Stimulated activated naive CD4-positive, alpha-beta T cell (primary cell): ENCODE measurements around the gene ZKSCAN7.
"Not testable (repeated sequence)": the region's sequence is repeated elsewhere in the genome, so short reads cannot be mapped to it uniquely, and the experiment has no call there.

ENCODE experiments used
- DNase-seq, 6 experiments: peaks; one replicate each; lab custom pipeline; 2025; lab: John Stamatoyannopoulos, UW

Gene ZKSCAN7

GRCh38 chr3:44554626-44555592, at the start of gene ZKSCAN7:
Gene ZKSCAN7 (plus strand): TSS chr3:44555193. CDS start chr3:44557048, 1,855 bp downstream.
- DNase-seq = peak in 5 of 6 experiments; percentile 9 to 57 (median 23)

GRCh38 chr3:44506556-44506955, 48.4 kb upstream of the ZKSCAN7 start:
- DNase-seq = no peak

GRCh38 chr3:44506961-44507360, 48.0 kb upstream of the ZKSCAN7 start:
- no peak for DNase-seq

- DNase-seq = no peak
These were observed 45.5 kb upstream of the ZKSCAN7 start for GRCh38 chr3:44509393-44509921.

GRCh38 chr3:44510000-44510368, 45.0 kb upstream of the ZKSCAN7 start:
- no peak for DNase-seq

- no peak for DNase-seq
These were observed 43.8 kb upstream of the ZKSCAN7 start for GRCh38 chr3:44511238-44511566.

- DNase-seq = no peak
These were observed 41.5 kb upstream of the ZKSCAN7 start for GRCh38 chr3:44513513-44513912.

- DNase-seq = no peak
These were observed 38.8 kb upstream of the ZKSCAN7 start for GRCh38 chr3:44516230-44516629.

GRCh38 chr3:44518782-44519156, 36.2 kb upstream of the ZKSCAN7 start:
- DNase-seq = no peak

- no peak for DNase-seq
These were observed 33.3 kb upstream of the ZKSCAN7 start for GRCh38 chr3:44521721-44522120.

- no peak for DNase-seq
These were observed 32.5 kb upstream of the ZKSCAN7 start for GRCh38 chr3:44522494-44522933.

- no peak for DNase-seq
These were observed 29.9 kb upstream of the ZKSCAN7 start for GRCh38 chr3:44525060-44525459.

GRCh38 chr3:44529927-44530326, 25.1 kb upstream of the ZKSCAN7 start:
- DNase-seq = no peak

GRCh38 chr3:44530911-44531310, 24.1 kb upstream of the ZKSCAN7 start:
- no peak for DNase-seq

GRCh38 chr3:44534659-44535058, 20.3 kb upstream of the ZKSCAN7 start:
- DNase-seq = not testable (repeated sequence)

GRCh38 chr3:44535364-44535763, 19.6 kb upstream of the ZKSCAN7 start:
- DNase-seq = no peak

GRCh38 chr3:44544811-44545210, 10.2 kb upstream of the ZKSCAN7 start:
- DNase-seq = not testable (repeated sequence)

GRCh38 chr3:44555723-44556122, 730 bp downstream of the ZKSCAN7 start:
- peak in 1 of 6 experiments; percentile 19 for DNase-seq

- DNase-seq = no peak
These were observed 2.1 kb downstream of the ZKSCAN7 start for GRCh38 chr3:44557074-44557473.

- no peak for DNase-seq
These were observed 6.1 kb downstream of the ZKSCAN7 start for GRCh38 chr3:44561076-44561475.

GRCh38 chr3:44562147-44562546, 7.2 kb downstream of the ZKSCAN7 start:
- DNase-seq = no peak

GRCh38 chr3:44568561-44568960, 13.6 kb downstream of the ZKSCAN7 start:
- no peak for DNase-seq

- DNase-seq = no peak
These were observed 16.0 kb downstream of the ZKSCAN7 start for GRCh38 chr3:44571024-44571423.

- no peak for DNase-seq
These were observed 21.6 kb downstream of the ZKSCAN7 start for GRCh38 chr3:44576613-44577012.
